ENCODE results near the gene DAPK2.

DAPK2 gene

DNA sequence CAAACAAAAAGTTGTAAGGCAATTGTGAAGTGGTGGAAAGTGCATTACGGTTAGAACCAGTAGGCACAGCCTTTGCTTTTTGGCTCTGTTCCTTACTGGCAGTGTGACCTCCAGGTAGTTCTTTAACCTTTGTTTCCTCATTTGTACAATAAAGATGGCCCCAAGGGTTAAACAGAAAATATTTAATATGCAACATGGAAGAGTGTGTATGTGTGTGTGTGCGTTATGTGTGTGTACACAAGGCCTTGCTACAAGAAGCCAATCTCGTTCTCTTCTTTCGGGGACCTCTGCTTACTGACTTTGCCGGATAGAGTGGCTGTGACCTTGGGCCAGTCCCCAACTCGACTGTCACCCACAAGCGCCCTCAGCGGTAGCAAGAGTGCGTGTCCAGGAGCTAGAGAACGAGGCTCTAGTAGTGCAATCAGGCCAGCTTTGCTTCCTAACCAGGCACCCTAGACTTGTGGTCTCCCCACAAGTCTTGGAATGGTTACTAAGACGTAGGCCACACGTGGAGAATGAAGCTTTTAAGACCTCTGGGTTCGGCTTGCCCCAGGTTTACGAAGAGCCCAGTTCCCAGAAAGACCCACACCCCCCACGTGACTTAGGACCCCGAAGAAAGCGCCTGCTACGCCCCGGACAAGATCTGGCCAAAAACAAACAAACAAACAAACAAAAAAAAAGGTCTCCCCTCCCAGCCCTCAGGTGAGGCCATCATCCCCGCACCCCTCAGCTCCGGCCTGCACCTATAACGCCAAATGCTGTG lies 46.8 kb upstream of the DAPK2 start:
- Histone ChIP-seq H3K27ac (replicated peaks) (peak overlapping the region; percentile 90), H3K27me3 (ENCODE audit: insufficient read depth, poor library complexity, severe bottlenecking) (no peaks in the 10 kb centered on the region), H3K4me3 (replicated peaks; ENCODE audit: insufficient read depth, low read length) (peak overlapping the region; percentile 74)
- TF ChIP-seq POLR2AphosphoS5 (IDR thresholded peaks at IDR 0.05; ENCODE audit: low read depth): peak; percentile 17; the same call in 1 of the 2 replicates
- TF ChIP-seq, protein P1, sequence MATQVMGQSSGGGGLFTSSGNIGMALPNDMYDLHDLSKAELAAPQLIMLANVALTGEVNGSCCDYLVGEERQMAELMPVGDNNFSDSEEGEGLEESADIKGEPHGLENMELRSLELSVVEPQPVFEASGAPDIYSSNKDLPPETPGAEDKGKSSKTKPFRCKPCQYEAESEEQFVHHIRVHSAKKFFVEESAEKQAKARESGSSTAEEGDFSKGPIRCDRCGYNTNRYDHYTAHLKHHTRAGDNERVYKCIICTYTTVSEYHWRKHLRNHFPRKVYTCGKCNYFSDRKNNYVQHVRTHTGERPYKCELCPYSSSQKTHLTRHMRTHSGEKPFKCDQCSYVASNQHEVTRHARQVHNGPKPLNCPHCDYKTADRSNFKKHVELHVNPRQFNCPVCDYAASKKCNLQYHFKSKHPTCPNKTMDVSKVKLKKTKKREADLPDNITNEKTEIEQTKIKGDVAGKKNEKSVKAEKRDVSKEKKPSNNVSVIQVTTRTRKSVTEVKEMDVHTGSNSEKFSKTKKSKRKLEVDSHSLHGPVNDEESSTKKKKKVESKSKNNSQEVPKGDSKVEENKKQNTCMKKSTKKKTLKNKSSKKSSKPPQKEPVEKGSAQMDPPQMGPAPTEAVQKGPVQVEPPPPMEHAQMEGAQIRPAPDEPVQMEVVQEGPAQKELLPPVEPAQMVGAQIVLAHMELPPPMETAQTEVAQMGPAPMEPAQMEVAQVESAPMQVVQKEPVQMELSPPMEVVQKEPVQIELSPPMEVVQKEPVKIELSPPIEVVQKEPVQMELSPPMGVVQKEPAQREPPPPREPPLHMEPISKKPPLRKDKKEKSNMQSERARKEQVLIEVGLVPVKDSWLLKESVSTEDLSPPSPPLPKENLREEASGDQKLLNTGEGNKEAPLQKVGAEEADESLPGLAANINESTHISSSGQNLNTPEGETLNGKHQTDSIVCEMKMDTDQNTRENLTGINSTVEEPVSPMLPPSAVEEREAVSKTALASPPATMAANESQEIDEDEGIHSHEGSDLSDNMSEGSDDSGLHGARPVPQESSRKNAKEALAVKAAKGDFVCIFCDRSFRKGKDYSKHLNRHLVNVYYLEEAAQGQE (IDR thresholded peaks at IDR 0.05; ENCODE audit: insufficient replicate concordance, low read depth): no peak
- TF ChIP-seq, protein P2, sequence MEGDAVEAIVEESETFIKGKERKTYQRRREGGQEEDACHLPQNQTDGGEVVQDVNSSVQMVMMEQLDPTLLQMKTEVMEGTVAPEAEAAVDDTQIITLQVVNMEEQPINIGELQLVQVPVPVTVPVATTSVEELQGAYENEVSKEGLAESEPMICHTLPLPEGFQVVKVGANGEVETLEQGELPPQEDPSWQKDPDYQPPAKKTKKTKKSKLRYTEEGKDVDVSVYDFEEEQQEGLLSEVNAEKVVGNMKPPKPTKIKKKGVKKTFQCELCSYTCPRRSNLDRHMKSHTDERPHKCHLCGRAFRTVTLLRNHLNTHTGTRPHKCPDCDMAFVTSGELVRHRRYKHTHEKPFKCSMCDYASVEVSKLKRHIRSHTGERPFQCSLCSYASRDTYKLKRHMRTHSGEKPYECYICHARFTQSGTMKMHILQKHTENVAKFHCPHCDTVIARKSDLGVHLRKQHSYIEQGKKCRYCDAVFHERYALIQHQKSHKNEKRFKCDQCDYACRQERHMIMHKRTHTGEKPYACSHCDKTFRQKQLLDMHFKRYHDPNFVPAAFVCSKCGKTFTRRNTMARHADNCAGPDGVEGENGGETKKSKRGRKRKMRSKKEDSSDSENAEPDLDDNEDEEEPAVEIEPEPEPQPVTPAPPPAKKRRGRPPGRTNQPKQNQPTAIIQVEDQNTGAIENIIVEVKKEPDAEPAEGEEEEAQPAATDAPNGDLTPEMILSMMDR (IDR thresholded peaks at IDR 0.05; ENCODE audit: insufficient read depth, low read length): peak; percentile 25
- DNase-seq (ENCODE audit: low read depth in 1 of 2, low spot score in 1 of 2): peak; percentile 67 to 70

DNA sequence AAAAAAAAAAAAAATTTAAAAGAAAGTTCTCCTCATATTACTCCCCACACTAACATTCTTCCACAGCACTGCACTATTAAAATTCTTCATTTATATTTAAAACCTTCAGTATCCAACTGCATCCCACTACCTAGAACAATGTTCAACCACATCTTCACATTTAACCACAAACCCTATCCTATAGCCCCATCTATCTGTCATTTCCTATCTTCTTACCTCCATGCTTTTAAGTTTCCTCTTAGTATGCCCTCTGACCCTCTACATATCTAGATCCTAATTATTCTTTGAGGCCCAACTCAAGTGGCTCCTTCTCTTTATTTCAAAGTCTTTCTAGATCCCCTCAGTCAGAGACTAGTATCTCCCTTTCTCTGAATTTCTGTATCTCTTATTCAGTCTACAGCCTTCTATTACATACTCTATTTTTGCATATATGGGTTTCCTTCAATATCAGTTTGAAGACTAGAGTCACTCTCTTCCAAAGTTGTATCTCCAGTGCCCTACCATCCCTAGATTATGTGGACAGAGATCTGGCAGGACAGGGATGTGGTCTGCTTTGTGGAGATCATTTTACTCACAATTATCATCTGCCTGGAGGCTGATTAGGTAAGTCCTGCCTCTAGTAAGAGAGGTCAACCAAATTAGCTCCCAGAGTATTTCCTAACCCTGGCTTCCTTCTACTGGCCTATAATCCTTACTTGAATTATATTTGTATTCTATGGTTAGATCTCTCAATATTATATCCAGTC lies 46.0 kb upstream of the DAPK2 start:
- no peaks in the 10 kb centered on the region for H3K27me3 ChIP-seq (ENCODE audit: insufficient read depth, poor library complexity, severe bottlenecking)
- H3K4me3 ChIP-seq (replicated peaks; ENCODE audit: insufficient read depth, low read length): peak overlapping the region; percentile 74
- DNase-seq (ENCODE audit: low read depth in 1 of 2, low spot score in 1 of 2): no peak
- TF ChIP-seq, protein P1 (IDR thresholded peaks at IDR 0.05; ENCODE audit: insufficient replicate concordance, low read depth): no peak
- TF ChIP-seq POLR2AphosphoS5 (IDR thresholded peaks at IDR 0.05; ENCODE audit: low read depth) (no peak), GABPA (IDR thresholded peaks at IDR 0.05; ENCODE audit: low read depth) (no peak), SPI1 (IDR thresholded peaks at IDR 0.05; ENCODE audit: borderline replicate concordance, low read depth) (no peak)
- TF ChIP-seq, protein P2 (IDR thresholded peaks at IDR 0.05; ENCODE audit: insufficient read depth, low read length): no peak
- peak overlapping the region; percentile 90 for H3K27ac ChIP-seq (replicated peaks)

DNA sequence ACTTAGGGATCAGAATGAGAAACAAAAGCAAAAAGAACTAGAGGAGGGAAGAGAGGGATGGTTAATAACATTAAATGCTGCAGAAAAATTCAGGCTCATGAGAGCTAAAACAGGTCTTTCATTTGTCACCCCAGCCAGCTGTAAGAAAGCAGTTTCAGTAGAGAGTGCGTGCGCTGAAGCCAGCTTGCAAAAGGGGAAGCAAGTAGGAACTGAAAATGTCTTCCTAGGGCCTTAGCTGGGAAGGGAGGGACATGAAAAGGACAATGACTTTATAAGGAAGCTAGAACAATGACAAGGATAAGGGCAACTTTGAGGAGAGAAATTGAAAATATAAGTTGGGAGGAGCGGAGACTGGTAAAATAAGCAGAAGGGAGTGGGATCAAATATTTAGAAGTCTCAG lies 44.2 kb upstream of the DAPK2 start:
- peak in 1 of 2 experiments; percentile 82 for DNase-seq (ENCODE audit: low read depth in 1 of 2, low spot score in 1 of 2)
- H3K27ac ChIP-seq (replicated peaks): peak overlapping the region; percentile 63
- no peaks in the 10 kb centered on the region for H3K27me3 ChIP-seq (ENCODE audit: insufficient read depth, poor library complexity, severe bottlenecking)
- H3K4me3 ChIP-seq (replicated peaks; ENCODE audit: insufficient read depth, low read length): no peak overlapping the region
- TF ChIP-seq GABPA (IDR thresholded peaks at IDR 0.05; ENCODE audit: low read depth): no peak
- TF ChIP-seq POLR2AphosphoS5 (IDR thresholded peaks at IDR 0.05; ENCODE audit: low read depth): no peak; the same call in 1 of the 2 replicates
- peak; percentile 32; the same call in 1 of the 2 replicates for TF ChIP-seq SPI1 (IDR thresholded peaks at IDR 0.05; ENCODE audit: borderline replicate concordance, low read depth)
- TF ChIP-seq, protein P2 (IDR thresholded peaks at IDR 0.05; ENCODE audit: insufficient read depth, low read length): no peak
- TF ChIP-seq, protein P1 (IDR thresholded peaks at IDR 0.05; ENCODE audit: insufficient replicate concordance, low read depth): no peak

All from HL-60 (cell line).